Lower lobe of right lung (tissue), 2 donors: ENCODE data around the gene KIAA2012. TPM values are rescaled to one million over a fixed set of nuclear protein-coding genes. Genes with fewer than 3 reads are reported as not detected.
A peak's percentile ranks its signal among the peaks of the same experiment; 100 is the strongest.

ENCODE experiments used
- ATAC-seq, 2 donors: fragments of 200-7000 bp; cut with Tn5 transposase; one replicate each; pipeline ENCODE4 v1.9.1; 2020 to 2022; ENCODE audit warnings: mild to moderate bottlenecking in 2 of 2, moderate library complexity in 2 of 2
- DNase-seq: peaks from one replicate; pipeline ENCODE4 v3.0.0-alpha.2; 2020
- H3K27ac ChIP-seq: fragments of 200-600 bp; one replicate; pipeline ENCODE4 v1.8.0; 2022
- H3K27me3 ChIP-seq: fragments of 200-600 bp; one replicate; pipeline ENCODE4 v1.8.0; 2022; ENCODE audit warnings: low read depth
- H3K36me3 ChIP-seq: fragments of 200-600 bp; one replicate; pipeline ENCODE4 v1.8.0; 2022; ENCODE audit warnings: mild to moderate bottlenecking
- H3K4me1 ChIP-seq: fragments of 200-600 bp; one replicate; pipeline ENCODE4 v1.8.0; 2022
- H3K4me3 ChIP-seq: fragments of 200-600 bp; one replicate; pipeline ENCODE4 v1.8.0; 2022; ENCODE audit warnings: mild to moderate bottlenecking
- H3K9me3 ChIP-seq: fragments of 200-600 bp; one replicate; pipeline ENCODE4 v1.8.0; 2022
- intact Hi-C: fragments of 100-400 bp; cut with DNase I; formaldehyde crosslinking; loops from one replicate; pipeline ENCODE4 v1.11.0; 2022
- total RNA-seq: library from RNA; stranded (reverse); fragmentation: NEBNext Ultra II Directional; extraction: Animal tissue kit (Norgen Biotek cat#: 25700); gene quantifications from one replicate; pipeline ENCODE4 v1.2.1, GENCODE V29; 2021
- TF ChIP-seq, protein P1 (sequence below): fragments of 200-600 bp; IDR thresholded peaks from one replicate; pipeline ENCODE4 v1.8.0; 2022; ENCODE audit warnings: antibody characterized with exemption, mild to moderate bottlenecking
- donor health status: DM: no; HTN: yes; CAD: no; lungs with severe emphysema.

Gene KIAA2012
- total RNA-seq, 1 donor from 2014 or later = 2.8 TPM

DNA sequence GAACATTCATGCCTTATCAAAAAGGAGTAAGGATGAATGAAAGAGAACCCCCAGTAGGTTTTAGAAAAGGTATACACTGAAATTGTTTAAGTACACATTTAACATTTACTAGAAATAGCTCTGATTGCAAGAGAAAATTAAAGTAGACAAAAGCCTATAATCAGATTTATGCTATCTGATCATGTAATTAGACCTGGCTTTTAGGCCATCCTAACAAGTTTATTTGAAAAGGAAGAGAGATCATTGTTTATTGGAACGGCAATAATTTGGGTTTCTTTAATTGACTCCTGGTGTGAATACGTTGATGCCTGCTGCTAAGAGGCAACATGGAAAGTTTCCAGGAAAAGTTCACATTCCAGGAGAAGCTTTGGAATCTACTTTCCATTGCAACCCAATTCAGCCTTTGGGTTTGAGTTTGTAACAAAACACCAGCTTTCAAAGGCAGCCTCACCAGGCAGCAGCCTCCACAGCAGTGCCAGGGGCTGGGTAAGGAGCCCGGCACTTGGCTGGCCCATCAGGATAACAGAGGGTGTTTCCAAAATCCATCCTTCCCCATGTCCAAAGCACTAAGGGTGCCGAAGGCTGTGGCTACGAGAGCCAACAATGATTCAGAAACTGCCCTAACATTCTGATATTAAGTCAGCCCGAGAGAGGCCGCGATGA, 21.4 kb upstream of the KIAA2012 start:
- H3K36me3 ChIP-seq = no peaks in the 10 kb centered on the region
- no peak overlapping the region for H3K27ac ChIP-seq
- no peak for ATAC-seq
- H3K4me3 ChIP-seq = no peak overlapping the region
- intact Hi-C loops = no loop called here
- H3K4me1 ChIP-seq = no peaks in the 10 kb centered on the region
- H3K27me3 ChIP-seq = no peaks in the 10 kb centered on the region
- TF ChIP-seq, protein P1, sequence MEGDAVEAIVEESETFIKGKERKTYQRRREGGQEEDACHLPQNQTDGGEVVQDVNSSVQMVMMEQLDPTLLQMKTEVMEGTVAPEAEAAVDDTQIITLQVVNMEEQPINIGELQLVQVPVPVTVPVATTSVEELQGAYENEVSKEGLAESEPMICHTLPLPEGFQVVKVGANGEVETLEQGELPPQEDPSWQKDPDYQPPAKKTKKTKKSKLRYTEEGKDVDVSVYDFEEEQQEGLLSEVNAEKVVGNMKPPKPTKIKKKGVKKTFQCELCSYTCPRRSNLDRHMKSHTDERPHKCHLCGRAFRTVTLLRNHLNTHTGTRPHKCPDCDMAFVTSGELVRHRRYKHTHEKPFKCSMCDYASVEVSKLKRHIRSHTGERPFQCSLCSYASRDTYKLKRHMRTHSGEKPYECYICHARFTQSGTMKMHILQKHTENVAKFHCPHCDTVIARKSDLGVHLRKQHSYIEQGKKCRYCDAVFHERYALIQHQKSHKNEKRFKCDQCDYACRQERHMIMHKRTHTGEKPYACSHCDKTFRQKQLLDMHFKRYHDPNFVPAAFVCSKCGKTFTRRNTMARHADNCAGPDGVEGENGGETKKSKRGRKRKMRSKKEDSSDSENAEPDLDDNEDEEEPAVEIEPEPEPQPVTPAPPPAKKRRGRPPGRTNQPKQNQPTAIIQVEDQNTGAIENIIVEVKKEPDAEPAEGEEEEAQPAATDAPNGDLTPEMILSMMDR = no peak
- H3K9me3 ChIP-seq = no peaks in the 10 kb centered on the region
- DNase-seq = no peak

DNA sequence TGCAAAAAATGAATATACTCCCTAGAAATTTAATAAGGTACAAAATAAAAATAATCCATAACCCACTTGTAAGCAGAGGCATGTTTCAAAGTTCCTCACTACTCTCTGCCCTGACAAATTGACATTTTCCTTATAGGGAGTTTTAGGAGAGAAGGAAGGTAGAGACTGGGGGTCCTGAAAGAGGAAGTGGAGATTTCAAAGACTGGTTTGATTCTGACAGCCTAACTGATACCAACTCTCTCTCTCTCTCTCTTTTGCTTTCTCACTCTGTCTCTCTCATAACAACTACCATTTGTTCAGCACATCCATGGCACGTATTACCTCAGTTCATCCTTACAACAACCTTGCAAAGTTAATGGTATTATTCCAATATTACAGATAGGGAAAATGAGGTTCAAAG, 20.8 kb upstream of the KIAA2012 start:
- H3K4me1 ChIP-seq = no peaks in the 10 kb centered on the region
- TF ChIP-seq, protein P1 = no peak
- DNase-seq (no peak), ATAC-seq (no peak)
- no peak overlapping the region for H3K27ac ChIP-seq
- H3K9me3 ChIP-seq = no peaks in the 10 kb centered on the region
- no peak overlapping the region for H3K4me3 ChIP-seq
- no peaks in the 10 kb centered on the region for H3K36me3 ChIP-seq
- intact Hi-C loops = no loop called here
- no peaks in the 10 kb centered on the region for H3K27me3 ChIP-seq

DNA sequence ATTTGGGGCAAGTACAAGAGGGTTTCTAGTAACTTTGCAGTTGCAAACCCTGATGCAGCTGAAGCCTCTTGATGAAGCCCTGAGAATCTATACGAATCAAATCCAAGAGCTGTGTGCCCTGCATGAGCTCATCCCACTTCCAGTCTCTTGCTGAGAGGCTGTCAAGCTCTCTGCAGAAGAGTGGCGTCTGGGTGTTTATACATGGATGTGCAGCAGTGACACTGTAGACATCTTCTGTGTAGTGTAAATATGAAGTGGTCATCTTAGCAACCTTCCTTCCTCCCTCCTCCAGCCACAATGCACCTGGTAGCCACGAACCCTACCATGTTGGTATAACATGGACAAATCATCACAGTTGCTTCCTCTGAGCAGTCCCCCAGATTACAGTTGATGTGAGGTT, 18.4 kb upstream of the KIAA2012 start:
- intact Hi-C loops = no loop called here
- Histone ChIP-seq H3K4me3 (no peak overlapping the region), H3K9me3 (no peaks in the 10 kb centered on the region), H3K4me1 (no peaks in the 10 kb centered on the region), H3K36me3 (no peaks in the 10 kb centered on the region), H3K27me3 (no peaks in the 10 kb centered on the region), H3K27ac (no peak overlapping the region)
- ATAC-seq (no peak), DNase-seq (no peak)
- TF ChIP-seq, protein P1 = no peak

DNA sequence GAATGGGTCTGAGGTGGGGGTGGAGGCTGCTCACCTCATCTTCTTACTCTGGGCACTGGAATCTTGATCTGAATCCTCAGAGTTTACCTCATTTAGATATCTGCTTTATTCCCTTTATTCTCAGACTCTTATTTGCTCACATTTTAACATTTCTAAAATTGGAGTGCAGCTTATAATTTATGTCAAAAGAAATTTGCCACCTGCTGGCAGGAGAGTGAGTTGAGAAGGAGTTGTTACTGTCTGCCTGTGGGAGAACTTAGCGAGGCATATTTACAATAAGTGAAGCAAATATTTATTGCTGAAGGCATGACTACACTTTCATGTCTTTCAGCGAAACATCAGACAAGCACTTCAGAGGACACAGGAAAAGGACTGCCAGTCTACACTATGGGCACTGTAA, 16.4 kb upstream of the KIAA2012 start:
- Histone ChIP-seq H3K36me3 (no peaks in the 10 kb centered on the region), H3K27me3 (no peaks in the 10 kb centered on the region), H3K27ac (no peak overlapping the region), H3K4me1 (no peaks in the 10 kb centered on the region), H3K9me3 (no peaks in the 10 kb centered on the region), H3K4me3 (no peak overlapping the region)
- ATAC-seq = no peak
- no peak for DNase-seq
- intact Hi-C loops = no loop called here
- TF ChIP-seq, protein P1 = peak; percentile 19

DNA sequence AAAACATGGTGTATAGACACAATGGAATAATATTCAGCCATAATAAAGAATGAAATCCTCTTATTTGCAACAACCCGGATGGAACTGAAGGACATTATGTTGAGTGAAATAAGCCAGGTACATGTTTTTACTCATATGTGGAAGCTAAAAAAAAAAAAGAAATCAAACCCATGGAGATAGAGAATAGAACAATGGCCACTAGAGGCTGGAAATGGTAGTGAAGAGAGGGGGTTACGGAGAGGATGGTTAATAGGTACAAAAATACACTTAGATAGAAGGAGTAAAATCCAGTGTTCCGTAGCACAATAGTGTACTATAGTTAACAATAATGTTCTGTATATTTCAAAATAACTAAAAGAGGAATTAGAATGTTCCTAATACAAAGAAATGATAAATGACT, 12.8 kb upstream of the KIAA2012 start:
- Histone ChIP-seq H3K27me3 (no peaks in the 10 kb centered on the region), H3K9me3 (no peaks in the 10 kb centered on the region), H3K27ac (no peak overlapping the region), H3K4me3 (no peak overlapping the region), H3K4me1 (peaks cover 11% of the 10 kb centered on the region), H3K36me3 (no peaks in the 10 kb centered on the region)
- TF ChIP-seq, protein P1 = no peak
- ATAC-seq = no peak
- intact Hi-C loops = no loop called here
- no peak for DNase-seq
